HG02870 (cell line): ENCODE measurements around the gene RPS6KA4.
"Not testable (repeated sequence)": the region's sequence is repeated elsewhere in the genome, so short reads cannot be mapped to it uniquely, and the experiment has no call there.

ENCODE experiments used
- ATAC-seq: cut with Tn5 transposase; IDR thresholded peaks from one replicate; pipeline ENCODE4 v1.9.1; 2021; ENCODE audit warnings: mild to moderate bottlenecking, moderate library complexity; ENCODE audit not compliant: unreplicated experiment

RPS6KA4 gene

GRCh38 chr11:64413417-64413816 is 54.5 kb downstream of the RPS6KA4 start:
- ATAC-seq = no peak

GRCh38 chr11:64415286-64415685 is 56.3 kb downstream of the RPS6KA4 start:
- no peak for ATAC-seq

- ATAC-seq = no peak
Observed at GRCh38 chr11:64415996-64416728, 57.2 kb downstream of the RPS6KA4 start.

GRCh38 chr11:64418233-64418632 is 59.3 kb downstream of the RPS6KA4 start:
- not testable (repeated sequence) for ATAC-seq

GRCh38 chr11:64419257-64419790 is 60.4 kb downstream of the RPS6KA4 start:
- no peak for ATAC-seq

GRCh38 chr11:64419818-64420485 is 61.0 kb downstream of the RPS6KA4 start:
- ATAC-seq = no peak
